Tibial nerve (tissue), 4 donors: ENCODE data around the gene KCNT2. TPM values are rescaled to one million over a fixed set of nuclear protein-coding genes. Genes with fewer than 3 reads are reported as not detected.

ENCODE experiments used
- DNase-seq, 2 donors: peaks; one replicate each; pipeline ENCODE4 v3.0.0-alpha.2; 2019; ENCODE audit warnings: low spot score in 2 of 2
- H3K27ac ChIP-seq, 4 donors: fragments of 200-600 bp; sonication (generic) in 3 of 4; one replicate each; pipeline ENCODE4 v1.5.1; 2017 to 2019; ENCODE audit warnings: mild to moderate bottlenecking in 1 of 4
- H3K27me3 ChIP-seq, 2 donors: fragments of 200-600 bp; sonication (generic) in 1 of 2; one replicate each; pipeline versions ENCODE4 v1.5.1 to v1.6.0; 2017 to 2019
- H3K36me3 ChIP-seq, 3 donors: fragments of 200-600 bp; sonication (generic); one replicate each; pipeline ENCODE4 v1.5.1; 2018 to 2019
- H3K4me1 ChIP-seq, 4 donors: fragments of 200-600 bp; sonication (generic) in 3 of 4; one replicate each; pipeline ENCODE4 v1.5.1; 2017 to 2019
- H3K4me3 ChIP-seq, 4 donors: fragments of 200-600 bp; sonication (generic) in 3 of 4; one replicate each; pipeline ENCODE4 v1.5.1; 2017 to 2019; ENCODE audit warnings: mild to moderate bottlenecking in 1 of 4, moderate library complexity in 1 of 4
- H3K9me3 ChIP-seq, 4 donors: fragments of 200-600 bp; sonication (generic) in 3 of 4; one replicate each; pipeline ENCODE4 v1.5.1; 2017 to 2019
- EP300 ChIP-seq, 2 donors: sonication (generic); formaldehyde crosslinking; IDR thresholded peaks; one replicate each; pipeline ENCODE4 v1.6.1; 2017; ENCODE audit warnings: antibody characterized with exemption in 2 of 2, mild to moderate bottlenecking in 1 of 2
- POLR2A ChIP-seq, 2 donors: fragments of 450-650 bp; IDR thresholded peaks; one replicate each; pipeline ENCODE4 v1.6.1; 2017; ENCODE audit warnings: antibody characterized with exemption in 2 of 2, mild to moderate bottlenecking in 2 of 2, moderate library complexity in 2 of 2
- WGBS, 2 donors: methylation state at CpG; one replicate each; pipeline ENCODE4 v1.1.5; 2018; 5-methylcytosine and 5-hydroxymethylcytosine counted together
- total RNA-seq, 4 donors: library from RNA; depleted of rRNA; stranded (reverse); fragments of >200 nt; gene quantifications; one replicate each; pipeline ENCODE4 v1.1.0, GENCODE V29; 2016
- TF ChIP-seq, protein P1 (sequence below), 5 experiments: fragments of 200-600 bp in 3 of 5; fragments of 450-650 bp in 2 of 5; sonication (generic) in 3 of 5; IDR thresholded peaks; one replicate each; pipeline ENCODE4 v1.5.1; 2016 to 2019; ENCODE audit warnings: antibody characterized with exemption in 5 of 5, mild to moderate bottlenecking in 3 of 5, moderate library complexity in 2 of 5

The KCNT2 gene
- total RNA-seq, 4 donors from 2014 or later, result 8.0 to 9.9 (median 8.6) TPM

DNA sequence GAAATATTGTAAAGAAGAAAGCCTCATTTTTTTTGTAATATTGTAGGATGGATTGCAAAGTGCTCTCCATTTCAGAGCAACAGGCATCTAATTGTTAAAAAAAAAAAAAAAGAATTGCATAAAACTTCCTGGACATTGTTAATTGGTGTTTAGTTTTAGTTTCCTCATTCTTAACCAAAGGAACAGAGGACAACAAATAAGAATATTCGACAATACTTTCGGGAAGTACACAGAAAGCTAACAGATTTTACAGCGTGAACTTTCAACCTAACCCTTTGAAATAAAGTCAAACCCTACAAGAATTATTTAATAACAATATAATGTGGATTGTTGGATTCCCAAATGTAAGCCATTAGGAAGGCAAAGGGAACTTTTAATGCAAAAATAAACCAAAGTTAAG lies 284.4 kb downstream of the KCNT2 start:
- H3K36me3 ChIP-seq, result no peaks in the 10 kb centered on the region
- no peak overlapping the region for H3K27ac ChIP-seq
- 48 to 52% methylated on average over 3 of the region's 3 CpGs for WGBS, 2 donors
- H3K27me3 ChIP-seq, result no peaks in the 10 kb centered on the region
- H3K9me3 ChIP-seq, result no peaks in the 10 kb centered on the region
- H3K4me1 ChIP-seq, result no peaks in the 10 kb centered on the region
- no peak for DNase-seq
- TF ChIP-seq POLR2A (IDR thresholded peaks at IDR 0.05), result no peak
- no peak for TF ChIP-seq EP300 (IDR thresholded peaks at IDR 0.05)
- TF ChIP-seq, protein P1, sequence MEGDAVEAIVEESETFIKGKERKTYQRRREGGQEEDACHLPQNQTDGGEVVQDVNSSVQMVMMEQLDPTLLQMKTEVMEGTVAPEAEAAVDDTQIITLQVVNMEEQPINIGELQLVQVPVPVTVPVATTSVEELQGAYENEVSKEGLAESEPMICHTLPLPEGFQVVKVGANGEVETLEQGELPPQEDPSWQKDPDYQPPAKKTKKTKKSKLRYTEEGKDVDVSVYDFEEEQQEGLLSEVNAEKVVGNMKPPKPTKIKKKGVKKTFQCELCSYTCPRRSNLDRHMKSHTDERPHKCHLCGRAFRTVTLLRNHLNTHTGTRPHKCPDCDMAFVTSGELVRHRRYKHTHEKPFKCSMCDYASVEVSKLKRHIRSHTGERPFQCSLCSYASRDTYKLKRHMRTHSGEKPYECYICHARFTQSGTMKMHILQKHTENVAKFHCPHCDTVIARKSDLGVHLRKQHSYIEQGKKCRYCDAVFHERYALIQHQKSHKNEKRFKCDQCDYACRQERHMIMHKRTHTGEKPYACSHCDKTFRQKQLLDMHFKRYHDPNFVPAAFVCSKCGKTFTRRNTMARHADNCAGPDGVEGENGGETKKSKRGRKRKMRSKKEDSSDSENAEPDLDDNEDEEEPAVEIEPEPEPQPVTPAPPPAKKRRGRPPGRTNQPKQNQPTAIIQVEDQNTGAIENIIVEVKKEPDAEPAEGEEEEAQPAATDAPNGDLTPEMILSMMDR (IDR thresholded peaks at IDR 0.05), result no peak
- H3K4me3 ChIP-seq, result no peak overlapping the region

DNA sequence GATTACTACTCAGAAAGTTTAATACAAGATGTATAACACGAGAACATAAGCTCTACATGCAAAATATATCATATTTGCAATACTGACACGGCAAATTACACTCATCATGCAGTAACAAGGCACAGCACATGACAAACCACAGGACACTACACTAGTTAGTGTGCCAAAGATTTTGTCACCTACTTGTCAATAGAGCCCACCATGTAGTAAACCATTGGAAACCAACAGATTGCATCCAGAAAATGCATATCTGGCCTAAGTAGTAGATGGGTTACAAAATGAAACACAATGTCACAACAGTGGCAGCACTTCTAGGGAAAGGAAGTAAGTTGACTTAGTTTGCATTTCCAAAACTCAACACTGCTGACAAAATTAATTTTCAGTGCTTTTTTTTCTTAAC lies 288.9 kb downstream of the KCNT2 start:
- no peak overlapping the region for H3K4me3 ChIP-seq
- no peaks in the 10 kb centered on the region for H3K9me3 ChIP-seq
- DNase-seq, result no peak
- H3K4me1 ChIP-seq, result no peaks in the 10 kb centered on the region
- no peaks in the 10 kb centered on the region for H3K36me3 ChIP-seq
- WGBS, 2 donors, result 86 to 97% methylated on average over 2 of the region's 2 CpGs
- no peaks in the 10 kb centered on the region for H3K27me3 ChIP-seq
- TF ChIP-seq POLR2A (IDR thresholded peaks at IDR 0.05) (no peak), EP300 (IDR thresholded peaks at IDR 0.05) (no peak)
- TF ChIP-seq, protein P1 (IDR thresholded peaks at IDR 0.05), result no peak
- no peak overlapping the region for H3K27ac ChIP-seq

- no peak overlapping the region for H3K27ac ChIP-seq
- 76% methylated on average over 8 of the region's 8 CpGs for WGBS, 2 donors
- no peaks in the 10 kb centered on the region for H3K27me3 ChIP-seq
- TF ChIP-seq, protein P1 (IDR thresholded peaks at IDR 0.05), result peak in 4 of 5 experiments; percentile 7 to 43 (median 38)
- no peak for TF ChIP-seq POLR2A (IDR thresholded peaks at IDR 0.05)
- no peak for TF ChIP-seq EP300 (IDR thresholded peaks at IDR 0.05)
- H3K4me1 ChIP-seq, result no peaks in the 10 kb centered on the region
- no peaks in the 10 kb centered on the region for H3K9me3 ChIP-seq
- no peaks in the 10 kb centered on the region for H3K36me3 ChIP-seq
- peak in 1 of 2 donors; percentile 53 for DNase-seq
- no peak overlapping the region for H3K4me3 ChIP-seq
Measured at GRCh38 chr1:196317535-196318522, 290.4 kb downstream of the KCNT2 start.

DNA sequence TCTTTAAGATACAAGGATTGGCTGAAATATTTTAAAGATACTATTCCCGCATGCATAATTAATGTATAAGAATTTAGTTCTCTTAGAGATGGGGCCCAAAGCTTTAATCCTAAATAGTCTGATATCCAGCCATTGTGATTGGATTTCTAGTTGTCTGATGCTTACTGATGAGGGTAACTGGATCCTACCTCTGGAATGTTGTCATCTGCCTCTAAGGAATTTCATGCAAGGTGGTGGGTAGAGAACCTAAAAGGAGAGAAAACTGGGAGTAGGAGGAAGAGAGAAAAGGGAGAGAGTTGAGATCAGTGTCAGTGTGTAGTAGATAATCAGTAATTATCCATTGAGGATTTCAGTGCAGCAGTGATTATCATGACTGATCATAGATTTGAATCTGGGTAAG lies 295.5 kb downstream of the KCNT2 start:
- Histone ChIP-seq H3K27ac (no peak overlapping the region), H3K9me3 (no peaks in the 10 kb centered on the region), H3K27me3 (no peaks in the 10 kb centered on the region), H3K4me3 (no peak overlapping the region), H3K36me3 (no peaks in the 10 kb centered on the region), H3K4me1 (no peaks in the 10 kb centered on the region)
- TF ChIP-seq, protein P1 (IDR thresholded peaks at IDR 0.05), result no peak
- TF ChIP-seq POLR2A (IDR thresholded peaks at IDR 0.05) (no peak), EP300 (IDR thresholded peaks at IDR 0.05) (no peak)
- WGBS, 2 donors, result 94 to 98% methylated on average over 1 of the region's 1 CpG
- DNase-seq, result no peak

DNA sequence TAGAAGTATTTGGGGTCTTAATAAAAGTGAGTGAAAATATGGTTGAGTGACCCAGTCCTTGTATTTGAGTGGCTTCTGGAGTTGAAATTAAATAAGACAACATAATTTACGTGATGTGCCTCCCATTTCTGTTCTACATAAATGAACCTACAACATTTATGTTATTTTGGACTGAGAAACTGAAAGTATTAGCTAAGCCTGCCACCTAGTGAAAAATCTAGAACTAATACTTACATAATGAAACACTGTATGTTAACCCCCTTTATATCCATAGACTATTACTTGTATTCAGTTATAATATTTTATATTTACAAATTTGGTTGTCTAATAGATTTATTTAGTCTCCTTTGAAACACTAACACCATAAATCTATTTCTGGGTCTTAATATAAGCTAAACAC lies 298.9 kb downstream of the KCNT2 start:
- H3K36me3 ChIP-seq, result no peaks in the 10 kb centered on the region

More for the DNA sequence above, 298.9 kb downstream of the KCNT2 start:
- H3K4me3 ChIP-seq, result no peak overlapping the region
- H3K4me1 ChIP-seq, result no peaks in the 10 kb centered on the region
- no peak for DNase-seq
- no peaks in the 10 kb centered on the region for H3K27me3 ChIP-seq
- TF ChIP-seq EP300 (IDR thresholded peaks at IDR 0.05) (no peak), POLR2A (IDR thresholded peaks at IDR 0.05) (no peak)
- TF ChIP-seq, protein P1 (IDR thresholded peaks at IDR 0.05), result no peak
- 40 to 63% methylated on average over 1 of the region's 1 CpG for WGBS, 2 donors
- H3K9me3 ChIP-seq, result no peaks in the 10 kb centered on the region
- H3K27ac ChIP-seq, result no peak overlapping the region
